ENCODE data around the gene SLU7. TPM values are rescaled to one million over a fixed set of nuclear protein-coding genes. Genes with fewer than 3 reads are reported as not detected.

The SLU7 gene
- total RNA-seq, 1 donor from 2014 or later = 20.1 TPM

Other genes starting within 250 kb of the SLU7 start
- gene FABP6, start 189.6 kb downstream of the SLU7 start, total RNA-seq = not detected
- 0.48 TPM for gene CCNJL, start 106.5 kb downstream of the SLU7 start, total RNA-seq
- not detected for gene C1QTNF2, start 48.5 kb downstream of the SLU7 start, total RNA-seq
- 1.2 TPM for gene FAM200C, start 19.0 kb downstream of the SLU7 start, total RNA-seq
- 0.83 TPM for gene PTTG1, start 2.8 kb upstream of the SLU7 start, total RNA-seq